ENCODE results near the gene ARL15. TPM values are rescaled to one million over a fixed set of nuclear protein-coding genes. Genes with fewer than 3 reads are reported as not detected.

ARL15 gene
- total RNA-seq, 2 experiments from 2014 or later = 13.5 to 13.8 TPM

GRCh38 chr5:53900677-53901076 lies 409.7 kb downstream of the ARL15 start:
- POLR2A ChIA-PET = no interaction called here
- Mint-ChIP-seq H3K4me1 (no peaks in the 10 kb centered on the region), H3K36me3 (ENCODE audit: low read depth) (no peaks in the 10 kb centered on the region), H3K27me3 (no peaks in the 10 kb centered on the region), H3K9me3 (no peaks in the 10 kb centered on the region), H3K4me3 (no peak overlapping the region), H3K27ac (no peak overlapping the region)
- DNase-seq = no peak
- CTCF ChIA-PET = interaction anchor here (0.6 kb wide), 1 partner anchor 236 kb away, joined by 3 read pairs; no protein-coding TSS in a partner anchor

- POLR2A ChIA-PET = no interaction called here
These were observed 415.2 kb downstream of the ARL15 start for GRCh38 chr5:53895091-53895683.

GRCh38 chr5:53893626-53894025 lies 416.7 kb downstream of the ARL15 start:
- Mint-ChIP-seq H3K9me3 (no peaks in the 10 kb centered on the region), H3K27ac (no peak overlapping the region), H3K36me3 (ENCODE audit: low read depth) (no peaks in the 10 kb centered on the region), H3K27me3 (no peaks in the 10 kb centered on the region), H3K4me1 (no peaks in the 10 kb centered on the region), H3K4me3 (no peak overlapping the region)
- ChIA-PET POLR2A (no interaction called here), CTCF (no interaction called here)
- DNase-seq = no peak

More at GRCh38 chr5:53895091-53895683, 415.2 kb downstream of the ARL15 start:
- no peak for DNase-seq
- CTCF ChIA-PET = no interaction called here
- H3K9me3 Mint-ChIP-seq = no peaks in the 10 kb centered on the region
- no peak overlapping the region for H3K4me3 Mint-ChIP-seq
- H3K27me3 Mint-ChIP-seq = no peaks in the 10 kb centered on the region
- no peak overlapping the region for H3K27ac Mint-ChIP-seq
- no peaks in the 10 kb centered on the region for H3K4me1 Mint-ChIP-seq
- no peaks in the 10 kb centered on the region for H3K36me3 Mint-ChIP-seq (ENCODE audit: low read depth)

- Mint-ChIP-seq H3K27me3 (no peaks in the 10 kb centered on the region), H3K27ac (no peak overlapping the region), H3K9me3 (no peaks in the 10 kb centered on the region), H3K4me1 (no peaks in the 10 kb centered on the region), H3K36me3 (ENCODE audit: low read depth) (no peaks in the 10 kb centered on the region), H3K4me3 (no peak overlapping the region)
- no peak for DNase-seq
- CTCF ChIA-PET = no interaction called here
- POLR2A ChIA-PET = no interaction called here
These were observed 418.1 kb downstream of the ARL15 start for GRCh38 chr5:53892224-53892623.

GRCh38 chr5:53891159-53891558 lies 419.2 kb downstream of the ARL15 start:
- Mint-ChIP-seq H3K27ac (no peak overlapping the region), H3K27me3 (no peaks in the 10 kb centered on the region), H3K4me1 (no peaks in the 10 kb centered on the region), H3K9me3 (no peaks in the 10 kb centered on the region), H3K4me3 (no peak overlapping the region), H3K36me3 (ENCODE audit: low read depth) (no peaks in the 10 kb centered on the region)
- POLR2A ChIA-PET = no interaction called here
- DNase-seq = no peak
- CTCF ChIA-PET = no interaction called here

- H3K9me3 Mint-ChIP-seq = no peaks in the 10 kb centered on the region
- POLR2A ChIA-PET = no interaction called here
- no peak overlapping the region for H3K27ac Mint-ChIP-seq
- DNase-seq = no peak
- H3K27me3 Mint-ChIP-seq = no peaks in the 10 kb centered on the region
- no peaks in the 10 kb centered on the region for H3K4me1 Mint-ChIP-seq
- CTCF ChIA-PET = no interaction called here
- H3K4me3 Mint-ChIP-seq = no peak overlapping the region
- H3K36me3 Mint-ChIP-seq (ENCODE audit: low read depth) = no peaks in the 10 kb centered on the region
These were observed 419.9 kb downstream of the ARL15 start for GRCh38 chr5:53890490-53890889.

- H3K27me3 Mint-ChIP-seq = no peaks in the 10 kb centered on the region
- no peak for DNase-seq
- POLR2A ChIA-PET = no interaction called here
- no peak overlapping the region for H3K4me3 Mint-ChIP-seq
- no peaks in the 10 kb centered on the region for H3K9me3 Mint-ChIP-seq
- H3K36me3 Mint-ChIP-seq (ENCODE audit: low read depth) = no peaks in the 10 kb centered on the region
- no peak overlapping the region for H3K27ac Mint-ChIP-seq
- CTCF ChIA-PET = no interaction called here
- no peaks in the 10 kb centered on the region for H3K4me1 Mint-ChIP-seq
These were observed 425.5 kb downstream of the ARL15 start for GRCh38 chr5:53884844-53885243.

GRCh38 chr5:53884417-53884816 lies 426.0 kb downstream of the ARL15 start:
- no peaks in the 10 kb centered on the region for H3K4me1 Mint-ChIP-seq
- no peaks in the 10 kb centered on the region for H3K36me3 Mint-ChIP-seq (ENCODE audit: low read depth)
- no peak overlapping the region for H3K27ac Mint-ChIP-seq
- H3K9me3 Mint-ChIP-seq = no peaks in the 10 kb centered on the region
- POLR2A ChIA-PET = no interaction called here
- CTCF ChIA-PET = no interaction called here
- H3K4me3 Mint-ChIP-seq = no peak overlapping the region
- H3K27me3 Mint-ChIP-seq = no peaks in the 10 kb centered on the region
- DNase-seq = no peak

- H3K4me1 Mint-ChIP-seq = no peaks in the 10 kb centered on the region
- no peaks in the 10 kb centered on the region for H3K36me3 Mint-ChIP-seq (ENCODE audit: low read depth)
- H3K4me3 Mint-ChIP-seq = no peak overlapping the region
- no peaks in the 10 kb centered on the region for H3K27me3 Mint-ChIP-seq
- no peaks in the 10 kb centered on the region for H3K9me3 Mint-ChIP-seq
- POLR2A ChIA-PET = no interaction called here
- H3K27ac Mint-ChIP-seq = no peak overlapping the region
- no peak for DNase-seq
- CTCF ChIA-PET = no interaction called here
These were observed 427.7 kb downstream of the ARL15 start for GRCh38 chr5:53882676-53883031.

- ChIA-PET CTCF (no interaction called here), POLR2A (no interaction called here)
- no peaks in the 10 kb centered on the region for H3K36me3 Mint-ChIP-seq (ENCODE audit: low read depth)
- H3K27ac Mint-ChIP-seq = no peak overlapping the region
- no peaks in the 10 kb centered on the region for H3K9me3 Mint-ChIP-seq
- no peaks in the 10 kb centered on the region for H3K4me1 Mint-ChIP-seq
- no peaks in the 10 kb centered on the region for H3K27me3 Mint-ChIP-seq
- DNase-seq = no peak
- no peak overlapping the region for H3K4me3 Mint-ChIP-seq
These were observed 428.2 kb downstream of the ARL15 start for GRCh38 chr5:53882006-53882675.

- no peak for DNase-seq
- ChIA-PET POLR2A (no interaction called here), CTCF (no interaction called here)
- no peaks in the 10 kb centered on the region for H3K4me1 Mint-ChIP-seq
- no peaks in the 10 kb centered on the region for H3K27me3 Mint-ChIP-seq
- H3K9me3 Mint-ChIP-seq = no peaks in the 10 kb centered on the region
- H3K27ac Mint-ChIP-seq = no peak overlapping the region
- no peak overlapping the region for H3K4me3 Mint-ChIP-seq
- no peaks in the 10 kb centered on the region for H3K36me3 Mint-ChIP-seq (ENCODE audit: low read depth)
These were observed 430.6 kb downstream of the ARL15 start for GRCh38 chr5:53879708-53880323.

- H3K9me3 Mint-ChIP-seq = no peaks in the 10 kb centered on the region
- no peak overlapping the region for H3K27ac Mint-ChIP-seq
- H3K4me1 Mint-ChIP-seq = no peaks in the 10 kb centered on the region
- H3K4me3 Mint-ChIP-seq = no peak overlapping the region
- no peaks in the 10 kb centered on the region for H3K27me3 Mint-ChIP-seq
- ChIA-PET POLR2A (interaction anchor here (1.0 kb wide), 1 partner anchor 16 kb away, joined by 3 read pairs; no protein-coding TSS in a partner anchor), CTCF (interaction anchor here (0.6 kb wide), 1 partner anchor 307 kb away, joined by 3 read pairs; no protein-coding TSS in a partner anchor)
- H3K36me3 Mint-ChIP-seq (ENCODE audit: low read depth) = no peaks in the 10 kb centered on the region
- no peak for DNase-seq
These were observed 432.4 kb downstream of the ARL15 start for GRCh38 chr5:53878015-53878414.

GRCh38 chr5:53877243-53877642 lies 433.1 kb downstream of the ARL15 start:
- H3K4me3 Mint-ChIP-seq = no peak overlapping the region
- H3K4me1 Mint-ChIP-seq = no peaks in the 10 kb centered on the region
- H3K9me3 Mint-ChIP-seq = no peaks in the 10 kb centered on the region
- no peak overlapping the region for H3K27ac Mint-ChIP-seq
- no peak for DNase-seq
- ChIA-PET CTCF (no interaction called here), POLR2A (interaction anchor here (1.0 kb wide), 1 partner anchor 15 kb away, joined by 3 read pairs; no protein-coding TSS in a partner anchor)
- H3K36me3 Mint-ChIP-seq (ENCODE audit: low read depth) = no peaks in the 10 kb centered on the region
- H3K27me3 Mint-ChIP-seq = no peaks in the 10 kb centered on the region

- Mint-ChIP-seq H3K27ac (no peak overlapping the region), H3K4me3 (no peak overlapping the region), H3K4me1 (no peaks in the 10 kb centered on the region), H3K36me3 (ENCODE audit: low read depth) (no peaks in the 10 kb centered on the region), H3K27me3 (no peaks in the 10 kb centered on the region), H3K9me3 (no peaks in the 10 kb centered on the region)
- POLR2A ChIA-PET = no interaction called here
- CTCF ChIA-PET = no interaction called here
- DNase-seq = no peak
These were observed 436.0 kb downstream of the ARL15 start for GRCh38 chr5:53874409-53874808.

All from activated CD4-positive, alpha-beta memory T cell treated with anti-CD3 and anti-CD28 coated beads, Interleukin-2, amount 10 ng/mL, durations not matched to agents 7 days and 5 days (primary cell).